GM12878 (cell line): Measurements from ENCODE around the gene ANKRD33B.

Experiments used
- CTCF ChIP-seq, 3 experiments: IDR thresholded peaks in 2 of 3; conservative IDR thresholded peaks in 1 of 3; 2 replicates each; pipeline ENCODE4 v1.5.1; 2011; ENCODE audit warnings: low read depth in 3 of 3, low read length in 3 of 3, mild to moderate bottlenecking in 3 of 3, control low read depth in 2 of 3, moderate library complexity in 2 of 3, inconsistent platforms in 1 of 3, mixed read lengths in 1 of 3; ENCODE audit not compliant: control insufficient read depth in 2 of 3, insufficient read depth in 1 of 3; ENCODE audit errors: extremely low read depth in 1 of 3
- GABPA ChIP-seq: IDR thresholded peaks from 2 replicates; pipeline ENCODE4 v1.6.1; 2014; ENCODE audit warnings: antibody characterized with exemption, low read depth, mild to moderate bottlenecking, inconsistent platforms
- MYC ChIP-seq: IDR thresholded peaks from 2 replicates; pipeline ENCODE4 v1.6.1; 2011; ENCODE audit warnings: mild to moderate bottlenecking, low read length, moderate library complexity, inconsistent platforms; ENCODE audit not compliant: insufficient read depth, insufficient replicate concordance, insufficient read length, severe bottlenecking
- NBN ChIP-seq: fragments of 450-650 bp; IDR thresholded peaks from 2 replicates; pipeline ENCODE4 v1.6.1; 2016
- PML ChIP-seq: IDR thresholded peaks from 2 replicates; pipeline ENCODE4 v1.6.1; 2012; ENCODE audit warnings: low read length, inconsistent platforms
- POLR2A ChIP-seq: IDR thresholded peaks from 2 replicates; pipeline ENCODE4 v1.6.1; 2011; ENCODE audit warnings: low read depth, mild to moderate bottlenecking, low read length
- RCOR1 ChIP-seq: conservative IDR thresholded peaks from 2 replicates; pipeline ENCODE4 v1.6.1; 2012; ENCODE audit warnings: low read depth, low read length, improper control_type of control experiment
- SP1 ChIP-seq: IDR thresholded peaks from one replicate; pipeline ENCODE4 v1.6.1; 2011; ENCODE audit warnings: low read depth, low read length
- TBL1XR1 ChIP-seq: IDR thresholded peaks from 2 replicates; pipeline ENCODE4 v1.6.1; 2012; ENCODE audit warnings: low read depth, low read length, improper control_type of control experiment

GRCh38 chr5:10636363-10637142, 72.7 kb downstream of the ANKRD33B start:
- no peak for TF ChIP-seq TBL1XR1
- TF ChIP-seq CTCF (IDR thresholded peaks at IDR 0.05 in 2 of 3, conservative IDR thresholded peaks at IDR 0.05 in 1 of 3; ENCODE audit: control insufficient read depth in 2 of 3, extremely low read depth in 1 of 3, insufficient read depth in 1 of 3, low read depth in 3 of 3, low read length in 3 of 3): no peak
- no peak for TF ChIP-seq SP1
- no peak for TF ChIP-seq MYC
- TF ChIP-seq POLR2A: no peak
- no peak for TF ChIP-seq RCOR1
- TF ChIP-seq GABPA: no peak
- no peak for TF ChIP-seq PML
- TF ChIP-seq NBN: no peak
